KG1 (cell line): ENCODE measurements around the gene TDRD12.

ENCODE experiments used
- DNase-seq: peaks from one replicate; lab custom pipeline; 2025; lab: John Stamatoyannopoulos, UW

Gene TDRD12

DNA sequence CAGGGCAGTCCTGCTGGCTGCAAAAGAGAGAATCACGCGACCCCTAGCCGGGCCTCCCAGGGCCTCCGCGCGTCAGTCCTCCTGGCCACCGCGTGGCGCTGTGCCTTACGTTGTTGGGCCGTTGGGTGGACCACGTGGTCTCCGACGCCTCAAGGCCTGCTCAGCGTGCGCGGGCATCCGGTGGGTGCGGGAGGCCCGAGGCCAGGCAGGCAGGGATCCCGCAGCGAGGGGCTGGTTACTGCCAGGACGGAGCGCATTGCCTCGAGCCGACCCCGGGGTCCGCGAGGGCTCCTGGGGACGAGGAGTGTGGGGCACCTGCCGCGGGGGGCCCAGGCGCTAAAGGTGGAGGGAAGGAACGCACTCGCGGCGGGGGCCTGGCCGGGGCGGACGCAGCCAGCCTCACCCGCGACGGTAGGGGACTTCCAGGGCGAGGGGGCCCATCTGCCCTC lies at the start of gene TDRD12:
Gene TDRD12, plus strand, starts transcription at position 157 of the 449 bp plus-strand sequence. CDS start 306 bp downstream, outside the sequence.
- no peak for DNase-seq

- no peak for DNase-seq
Observed at GRCh38 chr19:32671883-32672593, 47.5 kb upstream of the TDRD12 start.

DNA sequence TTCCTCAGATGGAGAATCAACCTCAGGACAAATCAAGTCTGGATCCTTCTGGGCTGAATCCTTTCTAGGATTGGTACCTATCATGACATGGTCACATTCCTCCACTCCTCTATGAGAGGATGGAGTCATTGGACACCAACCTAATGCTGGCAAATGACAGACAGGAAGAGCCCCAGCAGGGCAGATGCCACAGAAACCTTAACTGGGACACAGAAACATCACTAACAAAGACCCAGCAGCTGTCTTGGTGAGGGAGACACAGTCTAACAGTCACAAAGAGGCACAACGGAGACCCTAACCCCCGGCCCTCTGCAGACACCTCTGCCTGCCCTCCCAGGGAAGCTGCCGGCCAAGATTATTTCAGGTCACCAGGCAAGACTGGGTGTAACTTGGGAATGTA lies 46.7 kb upstream of the TDRD12 start:
- DNase-seq: no peak

DNA sequence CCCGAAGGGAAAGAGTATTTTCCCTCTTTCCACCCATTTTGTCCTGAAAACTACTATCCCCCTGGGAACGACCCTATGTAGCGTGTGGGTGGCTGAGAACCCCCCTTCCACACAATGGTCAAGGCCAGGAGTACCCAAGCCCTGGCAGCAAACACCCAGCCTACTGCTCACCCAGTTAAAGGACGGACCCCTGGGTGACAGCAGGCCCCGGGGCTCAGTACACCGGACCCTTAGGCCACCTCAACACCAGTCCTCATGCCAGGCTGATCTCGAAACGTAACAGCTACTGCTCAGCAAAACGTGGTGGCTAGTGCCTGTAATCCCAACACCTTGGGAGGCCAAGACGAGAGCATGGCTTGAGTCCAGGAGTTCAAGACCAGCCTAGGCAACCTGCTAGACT lies 46.0 kb upstream of the TDRD12 start:
- DNase-seq: no peak

DNA sequence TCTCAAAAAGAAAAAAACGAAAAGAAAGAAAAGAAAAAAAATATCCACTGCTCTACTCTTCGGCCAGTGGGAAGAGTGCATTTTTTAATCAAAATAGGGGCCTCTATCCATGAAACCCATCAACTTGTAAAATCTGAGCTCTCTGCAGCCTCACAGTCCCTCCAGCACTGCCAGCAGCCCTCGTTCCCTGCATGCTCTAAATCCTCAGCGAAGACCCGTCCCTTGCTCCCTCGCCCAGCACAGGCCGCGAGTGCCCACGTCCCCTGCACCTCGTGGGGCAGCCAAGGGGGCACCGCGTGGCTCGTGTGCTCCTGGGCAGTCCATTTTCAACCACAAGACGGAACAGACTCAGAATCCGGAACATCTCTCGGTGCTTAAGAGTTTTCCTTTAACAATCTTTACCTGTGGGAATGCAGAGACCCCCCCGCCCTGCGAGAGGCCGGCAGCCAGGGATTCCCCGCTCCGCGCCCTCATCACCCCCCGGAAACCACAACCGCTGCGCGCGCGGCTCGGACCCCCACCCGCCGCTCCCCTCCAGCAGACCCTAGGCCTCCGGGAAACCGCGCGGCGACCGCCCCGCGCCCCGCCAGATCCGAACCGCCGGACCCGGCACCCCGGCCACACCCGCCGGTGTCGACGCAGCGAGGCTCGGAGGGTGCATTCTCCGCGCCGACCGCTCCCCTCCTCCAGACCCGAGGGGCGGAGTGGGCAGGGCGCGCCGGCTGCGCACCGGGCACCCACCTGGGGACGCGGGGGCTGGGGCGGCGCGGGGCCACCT lies 45.2 kb upstream of the TDRD12 start:
- no peak for DNase-seq

DNA sequence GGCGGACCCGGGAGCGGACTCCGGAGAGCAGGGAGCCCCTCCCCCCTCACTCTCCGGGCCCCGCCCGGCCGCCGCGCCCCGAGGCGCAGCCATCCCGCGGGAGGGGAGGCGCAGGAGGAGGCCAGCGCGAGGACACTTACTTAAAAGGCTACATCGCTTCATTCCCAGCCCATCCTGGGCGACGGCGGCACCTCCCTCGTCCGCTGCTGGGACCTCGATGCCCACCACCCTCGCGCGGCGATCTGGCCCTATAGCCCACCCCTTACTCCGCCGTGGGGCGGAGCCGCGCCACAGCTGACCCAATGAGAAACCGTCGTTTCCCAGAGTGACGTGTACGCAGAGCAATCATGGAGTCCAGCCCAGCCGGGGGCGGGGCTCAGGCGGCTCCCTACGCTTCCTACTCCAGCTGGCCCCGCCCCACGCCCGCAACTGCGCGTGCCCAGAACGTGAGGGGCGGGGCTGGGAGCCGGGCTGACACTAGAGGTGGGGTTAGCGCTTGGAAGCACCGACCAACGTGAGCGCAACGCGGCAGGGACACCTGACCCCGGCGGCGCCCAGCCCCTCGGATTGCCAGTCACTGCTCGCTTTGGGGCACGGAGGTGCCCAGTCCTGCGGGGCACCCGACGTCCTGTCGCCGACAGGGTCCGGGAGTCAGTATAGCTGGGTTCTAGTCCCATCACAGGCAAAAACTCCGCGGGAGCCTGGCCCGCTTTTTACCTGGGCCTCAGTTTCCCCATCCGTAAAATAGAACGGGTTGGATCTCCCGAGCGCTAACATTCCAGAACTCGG lies 44.4 kb upstream of the TDRD12 start, which contains the start of gene ANKRD27:
Gene ANKRD27, minus strand, starts transcription at position 250 of the 789 bp plus-strand sequence. CDS start 16,165 bp downstream, outside the sequence.
- DNase-seq: peak; percentile 96

DNA sequence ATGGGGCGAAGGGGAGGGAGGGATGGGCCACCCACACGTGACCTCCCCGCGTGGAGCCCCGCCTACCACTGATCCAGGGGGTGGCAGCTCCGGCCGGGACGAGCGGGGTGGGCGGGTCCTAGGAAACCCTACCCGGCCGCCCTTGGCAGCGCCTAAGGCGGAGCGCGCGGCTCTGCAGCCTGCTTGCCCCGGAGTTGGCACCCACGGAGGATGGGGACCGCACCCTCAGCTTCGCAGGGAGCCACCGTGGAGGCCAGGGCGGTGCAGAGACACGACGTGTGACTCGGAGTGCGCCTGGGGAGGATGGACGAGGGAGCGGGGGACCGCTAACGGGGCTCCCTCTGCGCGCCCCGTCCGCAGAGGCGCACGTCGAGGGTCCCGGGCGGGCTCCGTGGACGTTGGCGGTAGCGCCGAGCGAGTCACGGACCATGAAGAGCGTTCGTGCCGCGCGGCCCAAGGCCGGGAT lies 43.8 kb upstream of the TDRD12 start, which contains the start of gene RGS9BP:
Gene RGS9BP, plus strand, starts transcription at position 129 of the 466 bp plus-strand sequence. CDS start 416 bp downstream, outside the sequence.
- DNase-seq: no peak

GRCh38 chr19:32676186-32676894 lies 43.2 kb upstream of the TDRD12 start:
- DNase-seq: no peak

DNA sequence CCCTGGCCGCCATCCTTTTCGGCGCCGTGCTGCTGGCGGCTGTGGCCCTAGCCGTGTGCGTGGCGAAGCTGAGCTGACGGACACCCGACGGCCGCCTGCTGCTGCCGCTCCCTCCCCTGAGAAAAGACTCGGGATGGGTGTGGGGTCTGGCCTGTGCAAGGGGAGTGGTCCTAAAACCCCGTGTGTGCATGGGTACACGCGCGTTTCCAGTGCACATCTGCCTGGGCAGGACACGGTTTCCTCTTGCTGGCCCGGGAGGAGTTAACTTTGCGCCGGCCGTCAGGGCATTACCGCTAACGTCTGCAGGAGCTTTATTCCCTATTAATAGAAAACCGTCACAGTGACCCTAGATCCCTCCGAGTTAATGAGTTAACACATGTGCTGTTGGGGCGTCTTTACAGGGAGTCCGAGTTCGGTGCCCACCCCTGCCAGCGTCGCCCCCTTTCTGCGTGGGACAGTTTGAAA lies 42.6 kb upstream of the TDRD12 start:
- DNase-seq: no peak

GRCh38 chr19:32677657-32678056 lies 41.9 kb upstream of the TDRD12 start:
- DNase-seq: no peak

DNA sequence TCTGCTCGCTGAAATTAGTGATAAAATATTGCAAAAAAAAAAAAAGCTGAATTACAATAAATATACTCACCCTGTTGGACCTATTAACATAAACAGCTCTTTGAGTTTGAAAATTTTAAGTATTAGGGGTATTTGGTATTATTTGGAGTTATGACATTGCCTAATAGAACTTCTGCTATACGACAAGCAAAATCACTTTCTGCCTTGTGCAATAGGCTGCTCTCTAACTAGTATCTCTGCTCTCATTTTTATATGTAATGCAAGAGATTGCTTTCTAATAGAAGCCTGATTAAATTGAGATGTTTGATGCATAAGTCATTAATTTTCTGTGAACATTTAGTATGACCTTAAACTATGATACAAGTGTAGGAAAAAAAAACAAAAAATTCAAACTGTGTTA lies 38.6 kb upstream of the TDRD12 start:
- no peak for DNase-seq

GRCh38 chr19:32682317-32682716 lies 37.2 kb upstream of the TDRD12 start:
- no peak for DNase-seq

GRCh38 chr19:32686847-32687475 lies 32.6 kb upstream of the TDRD12 start:
- DNase-seq: no peak

DNA sequence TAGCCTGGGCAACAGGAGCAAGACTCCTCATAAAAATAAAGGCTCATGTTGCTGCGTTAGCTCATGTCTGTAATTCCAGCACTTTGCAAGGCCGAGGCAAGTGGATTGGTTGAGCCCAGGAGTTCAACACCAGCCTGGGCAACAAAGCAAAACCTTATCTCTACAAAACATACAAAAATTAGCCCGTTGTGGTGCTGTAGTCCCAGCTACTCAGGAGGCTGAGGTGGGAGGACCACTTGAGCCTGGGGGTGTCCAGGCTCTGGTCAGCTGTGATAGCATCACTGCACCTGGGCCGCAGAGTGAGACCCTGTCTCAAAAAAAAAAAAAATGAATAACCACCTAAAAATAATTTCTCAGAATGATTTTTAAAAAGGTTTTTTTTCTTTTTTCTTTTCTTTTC lies 31.9 kb upstream of the TDRD12 start:
- DNase-seq: no peak

GRCh38 chr19:32688311-32688710 lies 31.3 kb upstream of the TDRD12 start:
- DNase-seq: no peak

GRCh38 chr19:32691291-32691951 lies 28.1 kb upstream of the TDRD12 start, which contains the start of gene NUDT19:
Gene NUDT19 (plus strand): TSS chr19:32691821. CDS start chr19:32691961, 140 bp downstream.
- DNase-seq: peak; percentile 48

DNA sequence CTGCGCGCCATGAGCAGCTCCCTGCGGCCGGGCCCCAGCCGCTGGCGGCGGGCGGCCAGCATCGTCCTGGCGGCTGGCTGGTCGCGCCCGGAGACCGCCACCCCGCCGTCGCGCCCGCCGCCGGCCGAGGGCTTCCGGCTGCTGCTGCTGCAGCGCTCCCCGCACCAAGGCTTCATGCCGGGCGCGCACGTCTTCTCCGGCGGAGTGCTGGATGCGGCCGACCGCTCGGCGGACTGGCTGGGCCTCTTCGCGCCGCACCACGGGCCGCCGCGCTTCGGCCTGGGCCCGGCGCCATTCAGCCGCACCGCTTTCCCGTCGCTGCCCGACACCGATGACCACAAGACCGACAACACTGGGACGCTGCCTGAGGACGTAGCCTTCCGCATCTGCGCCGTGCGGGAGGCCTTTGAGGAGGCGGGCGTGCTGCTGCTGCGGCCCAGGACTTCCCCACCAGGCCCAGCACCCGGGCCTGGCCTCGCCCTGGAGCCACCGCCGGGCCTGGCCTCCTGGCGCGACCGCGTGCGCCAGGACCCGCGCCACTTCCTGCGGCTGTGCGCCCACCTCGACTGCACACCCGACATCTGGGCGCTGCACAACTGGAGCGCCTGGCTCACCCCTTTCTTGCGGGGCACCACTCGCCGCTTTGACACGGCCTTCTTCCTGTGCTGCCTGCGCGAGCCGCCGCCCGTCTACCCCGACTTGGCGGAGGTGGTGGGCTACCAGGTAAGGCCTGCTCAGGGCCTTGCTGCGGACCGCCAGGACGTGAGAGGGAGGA lies 27.4 kb upstream of the TDRD12 start:
- no peak for DNase-seq

GRCh38 chr19:32692727-32693061 lies 26.9 kb upstream of the TDRD12 start:
- peak; percentile 59 for DNase-seq
